Keratinocyte (primary cell): ENCODE results near the gene PNKD.

Experiments
- EZH2 ChIP-seq: IDR thresholded peaks from one replicate; pipeline ENCODE4 v1.6.1; 2012; ENCODE audit warnings: inconsistent platforms, mild to moderate bottlenecking, low read length, moderate library complexity
- TF ChIP-seq, protein P1 (sequence below), 3 experiments: IDR thresholded peaks in 1 of 3; conservative IDR thresholded peaks in 1 of 3; optimal IDR thresholded peaks in 1 of 3; 2 replicates in 2 of 3; 3 replicates in 1 of 3; pipeline versions ENCODE3 to v1.5.1; 2011; ENCODE audit warnings: low read length in 3 of 3, mild to moderate bottlenecking in 3 of 3, moderate library complexity in 2 of 3, control low read depth in 1 of 3, inconsistent platforms in 1 of 3; ENCODE audit not compliant: insufficient read depth in 2 of 3; ENCODE audit errors: extremely low read depth in 1 of 3

- TF ChIP-seq, protein P1, sequence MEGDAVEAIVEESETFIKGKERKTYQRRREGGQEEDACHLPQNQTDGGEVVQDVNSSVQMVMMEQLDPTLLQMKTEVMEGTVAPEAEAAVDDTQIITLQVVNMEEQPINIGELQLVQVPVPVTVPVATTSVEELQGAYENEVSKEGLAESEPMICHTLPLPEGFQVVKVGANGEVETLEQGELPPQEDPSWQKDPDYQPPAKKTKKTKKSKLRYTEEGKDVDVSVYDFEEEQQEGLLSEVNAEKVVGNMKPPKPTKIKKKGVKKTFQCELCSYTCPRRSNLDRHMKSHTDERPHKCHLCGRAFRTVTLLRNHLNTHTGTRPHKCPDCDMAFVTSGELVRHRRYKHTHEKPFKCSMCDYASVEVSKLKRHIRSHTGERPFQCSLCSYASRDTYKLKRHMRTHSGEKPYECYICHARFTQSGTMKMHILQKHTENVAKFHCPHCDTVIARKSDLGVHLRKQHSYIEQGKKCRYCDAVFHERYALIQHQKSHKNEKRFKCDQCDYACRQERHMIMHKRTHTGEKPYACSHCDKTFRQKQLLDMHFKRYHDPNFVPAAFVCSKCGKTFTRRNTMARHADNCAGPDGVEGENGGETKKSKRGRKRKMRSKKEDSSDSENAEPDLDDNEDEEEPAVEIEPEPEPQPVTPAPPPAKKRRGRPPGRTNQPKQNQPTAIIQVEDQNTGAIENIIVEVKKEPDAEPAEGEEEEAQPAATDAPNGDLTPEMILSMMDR (optimal IDR thresholded peaks at IDR 0.05 in 1 of 3, IDR thresholded peaks at IDR 0.05 in 1 of 3, conservative IDR thresholded peaks at IDR 0.05 in 1 of 3; ENCODE audit: extremely low read depth in 1 of 3, insufficient read depth in 2 of 3, low read length in 3 of 3) = no peak
- TF ChIP-seq EZH2 = no peak
Measured at GRCh38 chr2:218344090-218344754, 73.9 kb downstream of the PNKD start.
